Spleen (tissue), 11 donors: Measurements from ENCODE around the gene SFTPB. TPM values are rescaled to one million over a fixed set of nuclear protein-coding genes. Genes with fewer than 3 reads are reported as not detected.

ENCODE experiments used
- DNase-seq: peaks from one replicate; pipeline ENCODE4 v3.0.0-alpha.2; 2020
- H3K27ac ChIP-seq, 8 donors: fragments of 200-600 bp; sonication (generic) in 7 of 8; 1 replicate in 4 of 8; 2 replicates in 4 of 8; pipeline versions ENCODE4 v1.5.0 to v1.8.0; 2016 to 2021; ENCODE audit warnings: inconsistent platforms in 4 of 8, mild to moderate bottlenecking in 4 of 8, moderate library complexity in 1 of 8
- H3K27me3 ChIP-seq, 7 donors: fragments of 200-600 bp; sonication (generic) in 6 of 7; replicated peaks in 1 of 7; 1 replicate in 4 of 7; 2 replicates in 3 of 7; pipeline versions ENCODE4 v1.5.0 to v1.8.0; 2016 to 2021; ENCODE audit warnings: inconsistent platforms in 3 of 7, mild to moderate bottlenecking in 1 of 7
- H3K36me3 ChIP-seq, 6 donors: fragments of 200-600 bp; sonication (generic) in 5 of 6; 1 replicate in 4 of 6; 2 replicates in 2 of 6; pipeline versions ENCODE4 v1.5.0 to v1.8.0; 2016 to 2021; ENCODE audit warnings: inconsistent platforms in 2 of 6
- H3K4me1 ChIP-seq, 6 donors: fragments of 200-600 bp; sonication (generic) in 5 of 6; 1 replicate in 3 of 6; 2 replicates in 3 of 6; pipeline versions ENCODE4 v1.5.0 to v1.8.0; 2016 to 2021; ENCODE audit warnings: inconsistent platforms in 3 of 6
- H3K4me3 ChIP-seq, 8 donors: fragments of 200-600 bp; sonication (generic) in 7 of 8; 1 replicate in 4 of 8; 2 replicates in 4 of 8; pipeline versions ENCODE4 v1.5.0 to v1.8.0; 2016 to 2021; ENCODE audit warnings: inconsistent platforms in 4 of 8, mild to moderate bottlenecking in 4 of 8, moderate library complexity in 2 of 8
- H3K9me3 ChIP-seq, 8 donors: fragments of 200-600 bp; sonication (generic) in 7 of 8; 1 replicate in 4 of 8; 2 replicates in 4 of 8; pipeline versions ENCODE4 v1.5.0 to v1.8.0; 2016 to 2021; ENCODE audit warnings: inconsistent platforms in 4 of 8
- CTCF ChIP-seq, 11 experiments: fragments of 200-600 bp in 7 of 11; fragments of 450-650 bp in 4 of 11; sonication (generic) in 4 of 11; IDR thresholded peaks in 8 of 11; conservative IDR thresholded peaks in 3 of 11; 1 replicate in 7 of 11; 2 replicates in 4 of 11; pipeline versions ENCODE4 v1.4.0 to v1.8.0; 2016 to 2021; ENCODE audit warnings: antibody characterized with exemption in 11 of 11, inconsistent platforms in 4 of 11, mild to moderate bottlenecking in 1 of 11
- POLR2A ChIP-seq, 3 donors: fragments of 450-650 bp; IDR thresholded peaks; one replicate each; pipeline ENCODE4 v1.5.1; 2017; ENCODE audit warnings: antibody characterized with exemption in 3 of 3, mild to moderate bottlenecking in 1 of 3
- POLR2AphosphoS5 ChIP-seq, 3 donors: sonication (generic); formaldehyde crosslinking; IDR thresholded peaks; one replicate each; pipeline ENCODE4 v1.5.1; 2017; ENCODE audit warnings: antibody characterized with exemption in 3 of 3
- WGBS, 5 donors: extraction: QIAGEN DNeasy Blood & Tissue Kit in 3 of 5; methylation state at CpG; one replicate each; pipeline versions ENCODE4 v1.1.5 to v1.1.7; 2013 to 2018; 5-methylcytosine and 5-hydroxymethylcytosine counted together
- intact Hi-C: fragments of 100-400 bp; cut with DNase I; formaldehyde crosslinking; loops from one replicate; pipeline ENCODE4 v1.15.0; 2023; ENCODE audit warnings: low total_unique reads
- polyA plus RNA-seq, 3 donors: library from polyadenylated mRNA; stranded (reverse); fragments of 200-250 nt; gene quantifications; one replicate each; pipeline ENCODE4 v1.2.1, GENCODE V29; 2013
- total RNA-seq, 7 donors: library from RNA; depleted of rRNA in 3 of 7; stranded (reverse); fragments of >200 nt in 3 of 7; fragmentation: NEBNext Ultra II Directional in 4 of 7; extraction: Animal tissue kit (Norgen Biotek cat#: 25700) in 4 of 7; gene quantifications; one replicate each; pipeline versions ENCODE4 v1.1.0 to v1.2.1, GENCODE V29; 2016 to 2021
- donor health status: healthy with polysubstance abuse.
- donor health status: DM: no; HTN: no; CAD: no; lungs with moderate emphysema.
- donor health status: DM: no; HTN: no; CAD: no.
- donor health status: Bipolar disorder and iron deficiency.
- donor health status: healthy.
- donor health status: DM: no; HTN: no; CAD: no.
- donor health status: DM: yes; HTN: yes; CAD: no.

SFTPB gene
- total and polyA plus RNA-seq, 10 donors: 0.59 to 4.0 (median 2.0) TPM; not detected in 6

- WGBS, 5 donors: 92 to 98% (median 93%) methylated on average over 4 of the region's 4 CpGs
- TF ChIP-seq POLR2A (IDR thresholded peaks at IDR 0.05) (no peak), CTCF (IDR thresholded peaks at IDR 0.05 in 8 of 11, conservative IDR thresholded peaks at IDR 0.05 in 3 of 11) (no peak), POLR2AphosphoS5 (IDR thresholded peaks at IDR 0.05) (no peak)
- H3K4me3 ChIP-seq: no peak overlapping the region
- DNase-seq: no peak
- peak overlapping the region in 1 of 8 donors; percentile 58 for H3K27ac ChIP-seq
- H3K4me1 ChIP-seq: peaks cover 0 to 8% (median 2%) of the 10 kb centered on the region in 6 donors
- intact Hi-C loops: no loop called here
- peaks cover 0 to 12% (median 0%) of the 10 kb centered on the region in 7 donors for H3K27me3 ChIP-seq
- H3K9me3 ChIP-seq: no peaks in the 10 kb centered on the region
- no peaks in the 10 kb centered on the region for H3K36me3 ChIP-seq
These were observed 16.4 kb upstream of the SFTPB start for GRCh38 chr2:85684380-85684779.

DNA sequence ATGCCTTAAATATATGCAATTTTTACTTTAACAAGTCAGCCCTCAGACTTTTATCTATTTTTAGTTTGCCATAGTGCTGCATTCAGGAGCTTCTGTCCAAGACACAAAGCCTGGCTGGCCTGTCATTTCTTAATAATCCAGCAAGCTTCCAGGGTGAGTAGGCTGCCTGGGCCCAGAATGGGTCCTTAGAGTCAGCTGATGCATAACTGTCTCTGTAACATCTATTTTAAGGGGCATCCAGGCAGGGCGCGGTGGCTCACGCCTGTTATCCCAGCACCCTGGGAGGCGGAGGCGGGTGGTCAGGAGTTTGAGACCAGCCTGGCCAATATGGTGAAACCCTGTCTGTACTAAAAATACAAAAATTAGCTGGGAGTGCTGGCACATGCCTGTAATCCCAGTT is 14.4 kb upstream of the SFTPB start:
- Histone ChIP-seq H3K27me3 (peaks cover 0 to 20% (median 0%) of the 10 kb centered on the region in 7 donors), H3K27ac (peak overlapping the region in 1 of 8 donors; percentile 4), H3K36me3 (no peaks in the 10 kb centered on the region), H3K4me1 (peaks cover 0 to 22% (median 12%) of the 10 kb centered on the region in 6 donors), H3K9me3 (no peaks in the 10 kb centered on the region), H3K4me3 (no peak overlapping the region)
- DNase-seq: no peak
- 96 to 100% (median 98%) methylated on average over 5 of the region's 5 CpGs for WGBS, 5 donors
- no peak for TF ChIP-seq CTCF (IDR thresholded peaks at IDR 0.05 in 8 of 11, conservative IDR thresholded peaks at IDR 0.05 in 3 of 11)
- TF ChIP-seq POLR2A (IDR thresholded peaks at IDR 0.05): no peak
- TF ChIP-seq POLR2AphosphoS5 (IDR thresholded peaks at IDR 0.05): no peak
- intact Hi-C loops: no loop called here

DNA sequence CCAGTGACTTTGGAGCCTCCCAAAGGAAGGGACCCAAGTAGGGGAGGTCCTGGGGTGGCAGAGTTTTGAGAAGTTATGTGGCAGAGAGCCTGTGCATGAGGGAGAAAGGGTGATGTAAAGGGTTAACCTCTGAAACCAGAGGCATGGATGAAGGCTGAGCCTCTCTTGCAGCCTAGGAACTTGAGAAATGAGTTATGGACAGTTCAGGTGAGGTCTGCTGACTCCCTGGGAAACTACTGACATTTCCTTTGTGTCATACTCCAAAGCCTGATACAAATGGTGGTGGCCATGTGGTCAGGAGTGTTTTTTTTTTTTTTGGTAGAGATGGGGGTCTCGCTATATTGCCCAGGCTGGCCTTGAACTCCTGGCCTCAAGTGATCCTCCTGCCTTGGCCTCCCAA is 13.8 kb upstream of the SFTPB start:
- H3K4me3 ChIP-seq: no peak overlapping the region
- intact Hi-C loops: no loop called here
- 84 to 100% (median 93%) methylated on average over 1 of the region's 1 CpG for WGBS, 5 donors
- no peak overlapping the region for H3K27ac ChIP-seq
- H3K36me3 ChIP-seq: no peaks in the 10 kb centered on the region
- no peaks in the 10 kb centered on the region for H3K9me3 ChIP-seq
- H3K27me3 ChIP-seq: peaks cover 0 to 20% (median 0%) of the 10 kb centered on the region in 7 donors
- TF ChIP-seq POLR2A (IDR thresholded peaks at IDR 0.05) (no peak), CTCF (IDR thresholded peaks at IDR 0.05 in 8 of 11, conservative IDR thresholded peaks at IDR 0.05 in 3 of 11) (no peak), POLR2AphosphoS5 (IDR thresholded peaks at IDR 0.05) (no peak)
- DNase-seq: no peak
- peaks cover 0 to 22% (median 12%) of the 10 kb centered on the region in 6 donors for H3K4me1 ChIP-seq

DNA sequence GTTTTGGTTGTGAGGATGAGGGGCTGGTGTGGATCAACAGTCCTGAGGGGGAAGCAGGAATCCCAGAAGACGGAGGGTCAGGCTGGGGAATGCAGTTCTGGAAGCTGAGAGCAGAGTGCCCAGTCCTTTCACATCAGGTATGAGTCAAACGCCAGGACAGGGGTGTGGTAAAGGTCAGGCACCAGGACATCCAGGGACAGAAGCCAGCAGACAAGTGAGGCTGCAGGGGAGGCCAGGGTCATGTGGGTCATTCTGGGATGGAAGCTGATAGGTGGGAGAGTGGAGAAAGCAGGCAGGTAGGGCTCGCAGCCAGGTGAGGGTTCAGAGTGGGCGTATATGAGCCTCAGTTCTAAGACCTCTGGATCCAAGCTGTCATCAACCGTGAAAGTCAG is 13.4 kb upstream of the SFTPB start:
- H3K27ac ChIP-seq: no peak overlapping the region
- intact Hi-C loops: no loop called here
- no peaks in the 10 kb centered on the region for H3K36me3 ChIP-seq
- no peak for DNase-seq
- H3K9me3 ChIP-seq: no peaks in the 10 kb centered on the region
- WGBS, 5 donors: 84 to 90% (median 88%) methylated on average over 5 of the region's 5 CpGs
- peaks cover 0 to 22% (median 12%) of the 10 kb centered on the region in 6 donors for H3K4me1 ChIP-seq
- TF ChIP-seq CTCF (IDR thresholded peaks at IDR 0.05 in 8 of 11, conservative IDR thresholded peaks at IDR 0.05 in 3 of 11): no peak
- TF ChIP-seq POLR2AphosphoS5 (IDR thresholded peaks at IDR 0.05): no peak
- TF ChIP-seq POLR2A (IDR thresholded peaks at IDR 0.05): no peak
- H3K4me3 ChIP-seq: no peak overlapping the region
- peaks cover 0 to 20% (median 0%) of the 10 kb centered on the region in 7 donors for H3K27me3 ChIP-seq
